Posterior vena cava (tissue), 2 donors: ENCODE data around the gene SLC22A4. TPM values are rescaled to one million over a fixed set of nuclear protein-coding genes. Genes with fewer than 3 reads are reported as not detected.
A peak's percentile ranks its signal among the peaks of the same experiment; 100 is the strongest.

Experiments
- DNase-seq: peaks from one replicate; pipeline ENCODE4 v3.0.0-alpha.2; 2020; ENCODE audit warnings: low spot score
- intact Hi-C, 2 donors: fragments of 100-400 bp; cut with DNase I; formaldehyde crosslinking; loops; one replicate each; pipeline versions ENCODE4 v1.14.1 to v1.14.2; 2022 to 2023
- long read RNA-seq, 2 donors: library from polyadenylated mRNA; unstranded; transcript quantifications; one replicate each; pipeline ENCODE4 v2.0.0, GENCODE V29; 2020 to 2021
- total RNA-seq, 2 donors: library from RNA; stranded (reverse); fragmentation: NEBNext Ultra II Directional; extraction: Animal tissue kit (Norgen Biotek cat#: 25700); gene quantifications; one replicate each; pipeline ENCODE4 v1.2.1, GENCODE V29; 2021
- donor health status: DM: yes; HTN: yes; CAD: no.
- donor health status: DM: yes; HTN: yes; CAD: no.

The SLC22A4 gene
- 1 to 10 TPM; 2.5 to 3.1 TPM for total RNA-seq
- long read RNA-seq, donor 1, partial matches to known transcripts, result 0 of 3 reads
- long read RNA-seq, donor 1, other reads (novel, unspliced or antisense), result 3 of 3 reads
- long read RNA-seq, donor 2, partial matches to known transcripts, result 0 of 4 reads
- long read RNA-seq, donor 2, other reads (novel, unspliced or antisense), result 3 of 4 reads

- DNase-seq, result peak; percentile 98
- intact Hi-C loops, result no loop called here
Observed at GRCh38 chr5:132293992-132294727, at the start of gene SLC22A4. Gene SLC22A4 (plus strand): TSS chr5:132294394. CDS start chr5:132294617, 223 bp downstream.

- no peak for DNase-seq
- intact Hi-C loops, result no loop called here
Observed at GRCh38 chr5:132245593-132245992, 48.6 kb upstream of the SLC22A4 start.

- DNase-seq, result no peak
- intact Hi-C loops, result no loop called here
Observed at GRCh38 chr5:132246806-132247205, 47.4 kb upstream of the SLC22A4 start.

- DNase-seq, result no peak
- intact Hi-C loops, result no loop called here
Observed at GRCh38 chr5:132250547-132250946, 43.6 kb upstream of the SLC22A4 start.

- DNase-seq, result no peak
- intact Hi-C loops, result no loop called here
Observed at GRCh38 chr5:132251220-132251725, 42.9 kb upstream of the SLC22A4 start.

- intact Hi-C loops, result no loop called here
- DNase-seq, result peak; percentile 67
Observed at GRCh38 chr5:132253008-132253441, 41.2 kb upstream of the SLC22A4 start.

- intact Hi-C loops, result no loop called here
- peak; percentile 51 for DNase-seq
Observed at GRCh38 chr5:132253452-132254320, 40.5 kb upstream of the SLC22A4 start.

- DNase-seq, result peak; percentile 80
- intact Hi-C loops, result no loop called here
Observed at GRCh38 chr5:132254321-132254977, 39.7 kb upstream of the SLC22A4 start.

- intact Hi-C loops, result no loop called here
- DNase-seq, result no peak
Observed at GRCh38 chr5:132256086-132256782, 38.0 kb upstream of the SLC22A4 start.

- intact Hi-C loops, result no loop called here
Observed at GRCh38 chr5:132256783-132257130, 37.4 kb upstream of the SLC22A4 start.

GRCh38 chr5:132257131-132258101, 36.8 kb upstream of the SLC22A4 start, which contains the start of gene PDLIM4:
Gene PDLIM4 (plus strand): TSS chr5:132257696. CDS start chr5:132257735, 39 bp downstream.
- no peak for DNase-seq
- intact Hi-C loops, result no loop called here

More at GRCh38 chr5:132256783-132257130, 37.4 kb upstream of the SLC22A4 start:
- DNase-seq, result no peak

- intact Hi-C loops, result no loop called here
- DNase-seq, result no peak
Observed at GRCh38 chr5:132258102-132259068, 35.8 kb upstream of the SLC22A4 start.

GRCh38 chr5:132259069-132259851, 34.9 kb upstream of the SLC22A4 start:
- DNase-seq, result peak; percentile 93
- intact Hi-C loops, result no loop called here

GRCh38 chr5:132260051-132260450, 34.1 kb upstream of the SLC22A4 start:
- no peak for DNase-seq
- intact Hi-C loops, result no loop called here

GRCh38 chr5:132260714-132261551, 33.3 kb upstream of the SLC22A4 start:
- intact Hi-C loops, result no loop called here
- peak; percentile 88 for DNase-seq
